Neural progenitor cell (in vitro differentiated cells): Measurements from ENCODE around the gene NSMCE4A. TPM values are rescaled to one million over a fixed set of nuclear protein-coding genes. Genes with fewer than 3 reads are reported as not detected.

Experiments used
- DNase-seq: peaks from one replicate; pipeline ENCODE4 v3.0.0-alpha.2; 2016; ENCODE audit warnings: low spot score
- H2AFZ ChIP-seq: fragments of 200-600 bp; sonication (generic); replicated peaks from 2 replicates; pipeline ENCODE4 v1.6.1; 2016; ENCODE audit warnings: antibody characterized with exemption
- H3F3A ChIP-seq: fragments of 200-600 bp; sonication (generic); 2 replicates; pipeline ENCODE4 v1.6.1; 2016; ENCODE audit warnings: antibody characterized with exemption, low read depth
- H3K27ac ChIP-seq: fragments of 200-600 bp; sonication (generic); 2 replicates; pipeline ENCODE4 v1.5.1; 2016; ENCODE audit warnings: mild to moderate bottlenecking
- H3K27me3 ChIP-seq: fragments of 200-600 bp; sonication (generic); 2 replicates; pipeline ENCODE4 v1.6.1; 2016; ENCODE audit warnings: mild to moderate bottlenecking, moderate library complexity
- H3K36me3 ChIP-seq: fragments of 200-600 bp; sonication (generic); 2 replicates; pipeline ENCODE4 v1.5.1; 2016
- H3K4me1 ChIP-seq: fragments of 200-600 bp; sonication (generic); 2 replicates; pipeline ENCODE4 v1.6.1; 2016; ENCODE audit warnings: mixed run types
- H3K4me2 ChIP-seq: fragments of 200-600 bp; sonication (generic); 2 replicates; pipeline ENCODE4 v1.6.1; 2016
- H3K4me3 ChIP-seq: fragments of 200-600 bp; sonication (generic); 2 replicates; pipeline ENCODE4 v1.5.1; 2016
- H3K79me2 ChIP-seq: fragments of 200-600 bp; sonication (generic); 2 replicates; pipeline ENCODE4 v1.6.1; 2016; ENCODE audit warnings: low read depth
- H3K9ac ChIP-seq: fragments of 200-600 bp; sonication (generic); 2 replicates; pipeline ENCODE4 v1.6.1; 2016
- H3K9me3 ChIP-seq: fragments of 200-600 bp; sonication (generic); 2 replicates; pipeline ENCODE4 v1.5.1; 2016; ENCODE audit warnings: low read depth
- H4K20me1 ChIP-seq: fragments of 200-600 bp; sonication (generic); 2 replicates; pipeline ENCODE4 v1.6.1; 2016; ENCODE audit warnings: low read depth
- H3K27ac Mint-ChIP-seq: 3 replicates; pipeline ENCODE4 v1.8.0; 2021; ENCODE audit warnings: mixed read lengths
- H3K27me3 Mint-ChIP-seq: 2 replicates; pipeline ENCODE4 v1.8.0; 2022; ENCODE audit warnings: low read depth, mild to moderate bottlenecking, inconsistent platforms, moderate library complexity, mixed read lengths; ENCODE audit not compliant: insufficient read depth
- H3K36me3 Mint-ChIP-seq: 3 replicates; pipeline ENCODE4 v1.8.0; 2021; ENCODE audit warnings: mixed read lengths
- H3K4me1 Mint-ChIP-seq: 3 replicates; pipeline ENCODE4 v1.8.0; 2021; ENCODE audit warnings: mixed read lengths
- H3K4me3 Mint-ChIP-seq: 3 replicates; pipeline ENCODE4 v1.8.0; 2021; ENCODE audit warnings: mild to moderate bottlenecking, moderate library complexity, mixed read lengths
- H3K9me3 Mint-ChIP-seq: 3 replicates; pipeline ENCODE4 v1.8.0; 2020; ENCODE audit warnings: mixed read lengths
- EZH2 ChIP-seq: fragments of 200-600 bp; sonication (generic); IDR thresholded peaks from 2 replicates; pipeline ENCODE4 v1.6.1; 2017; ENCODE audit warnings: antibody characterized with exemption, mild to moderate bottlenecking, moderate library complexity
- EZH2phosphoT487 ChIP-seq: fragments of 200-600 bp; sonication (generic); IDR thresholded peaks from 2 replicates; pipeline ENCODE4 v1.6.1; 2017; ENCODE audit warnings: antibody characterized with exemption
- total RNA-seq: library from RNA; depleted of rRNA; stranded (reverse); fragments of >200 nt; gene quantifications from 2 replicates; pipeline ENCODE4 v1.2.3, GENCODE V29; 2015; ENCODE audit warnings: low replicate concordance
- TF ChIP-seq, protein P1 (sequence below): fragments of 200-600 bp; sonication (generic); IDR thresholded peaks from 2 replicates; pipeline ENCODE4 v1.5.1; 2017; ENCODE audit warnings: antibody characterized with exemption, mild to moderate bottlenecking

Gene NSMCE4A
- total RNA-seq, 1 donor from 2014 or later: 223 TPM

DNA sequence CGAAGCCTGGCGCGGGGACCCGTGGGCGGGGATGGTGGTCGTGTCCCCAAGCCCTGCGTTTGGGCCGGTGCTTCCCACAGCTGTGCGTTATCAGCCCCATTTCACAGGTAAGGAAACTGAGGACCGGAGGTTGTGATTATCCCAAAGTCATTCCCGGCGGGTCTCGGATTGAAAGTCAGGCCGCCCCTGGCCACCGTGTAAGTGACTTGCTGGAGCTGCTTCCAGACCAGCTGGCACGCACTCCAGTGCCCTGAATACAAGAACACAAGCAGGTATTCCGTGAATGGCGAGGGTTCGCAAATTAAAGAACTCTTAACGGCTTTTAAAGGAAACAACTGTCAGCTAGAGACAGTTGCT is 46.5 kb downstream of the NSMCE4A start:
- peaks cover 35% of the 10 kb centered on the region for H3K4me1 Mint-ChIP-seq
- Histone ChIP-seq H3K36me3 (no peaks in the 10 kb centered on the region), H3K27me3 (no peaks in the 10 kb centered on the region), H3F3A (peaks cover 23% of the 10 kb centered on the region), H3K4me2 (peak overlapping the region; percentile 77), H3K4me3 (peak overlapping the region; percentile 88), H4K20me1 (no peaks in the 10 kb centered on the region), H3K9ac (peak overlapping the region; percentile 71), H3K27ac (peak overlapping the region; percentile 91), H3K4me1 (peaks cover 14% of the 10 kb centered on the region), H2AFZ (peak overlapping the region; percentile 62), H3K79me2 (peaks cover 53% of the 10 kb centered on the region), H3K9me3 (no peaks in the 10 kb centered on the region)
- H3K4me3 Mint-ChIP-seq: peak overlapping the region; percentile 91
- H3K9me3 Mint-ChIP-seq: no peaks in the 10 kb centered on the region
- H3K27me3 Mint-ChIP-seq: no peaks in the 10 kb centered on the region
- no peak overlapping the region for H3K27ac Mint-ChIP-seq
- DNase-seq: no peak
- peaks cover 17% of the 10 kb centered on the region for H3K36me3 Mint-ChIP-seq
- TF ChIP-seq EZH2phosphoT487 (no peak), EZH2 (no peak)
- TF ChIP-seq, protein P1, sequence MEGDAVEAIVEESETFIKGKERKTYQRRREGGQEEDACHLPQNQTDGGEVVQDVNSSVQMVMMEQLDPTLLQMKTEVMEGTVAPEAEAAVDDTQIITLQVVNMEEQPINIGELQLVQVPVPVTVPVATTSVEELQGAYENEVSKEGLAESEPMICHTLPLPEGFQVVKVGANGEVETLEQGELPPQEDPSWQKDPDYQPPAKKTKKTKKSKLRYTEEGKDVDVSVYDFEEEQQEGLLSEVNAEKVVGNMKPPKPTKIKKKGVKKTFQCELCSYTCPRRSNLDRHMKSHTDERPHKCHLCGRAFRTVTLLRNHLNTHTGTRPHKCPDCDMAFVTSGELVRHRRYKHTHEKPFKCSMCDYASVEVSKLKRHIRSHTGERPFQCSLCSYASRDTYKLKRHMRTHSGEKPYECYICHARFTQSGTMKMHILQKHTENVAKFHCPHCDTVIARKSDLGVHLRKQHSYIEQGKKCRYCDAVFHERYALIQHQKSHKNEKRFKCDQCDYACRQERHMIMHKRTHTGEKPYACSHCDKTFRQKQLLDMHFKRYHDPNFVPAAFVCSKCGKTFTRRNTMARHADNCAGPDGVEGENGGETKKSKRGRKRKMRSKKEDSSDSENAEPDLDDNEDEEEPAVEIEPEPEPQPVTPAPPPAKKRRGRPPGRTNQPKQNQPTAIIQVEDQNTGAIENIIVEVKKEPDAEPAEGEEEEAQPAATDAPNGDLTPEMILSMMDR: no peak

DNA sequence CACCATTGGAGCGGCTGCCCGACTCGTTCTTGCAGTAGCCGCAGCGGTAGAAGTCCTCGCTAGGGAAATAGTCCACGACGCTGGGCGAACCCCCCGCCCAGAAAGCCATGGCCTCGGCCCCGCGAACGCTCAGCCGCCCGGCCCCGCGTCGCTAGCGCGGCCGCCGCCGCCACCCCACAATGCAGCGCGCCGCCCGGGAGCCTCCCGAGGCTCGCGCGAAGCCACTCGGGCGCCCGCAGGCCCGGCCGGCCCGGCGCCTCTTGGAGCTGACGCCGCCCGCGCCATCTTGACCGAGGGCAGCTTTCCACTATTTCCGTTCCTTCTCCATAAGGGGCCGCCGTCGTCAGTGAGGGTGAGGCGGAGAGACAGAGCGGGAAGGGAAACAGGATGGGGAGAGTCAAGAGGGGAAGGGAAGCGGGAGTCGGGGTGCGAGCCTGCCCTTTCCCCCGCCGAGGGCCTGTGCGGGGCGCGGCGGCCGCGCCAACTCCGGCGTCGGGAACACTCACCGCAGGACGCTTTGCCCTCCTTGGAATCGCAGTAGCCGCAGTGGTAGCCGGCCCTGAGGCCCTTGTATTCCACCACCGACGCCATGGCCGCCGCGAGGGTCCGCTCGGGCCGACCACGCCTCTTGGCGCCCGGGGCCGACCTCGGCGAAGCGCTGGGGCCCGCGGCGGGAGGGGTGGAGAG is 47.0 kb downstream of the NSMCE4A start, which contains the start of gene ATE1:
TSS of gene ATE1 (minus strand) at position 191 of the 687 bp plus-strand sequence. CDS start at position 109, 82 bp downstream.
- DNase-seq: peak; percentile 97
- no peaks in the 10 kb centered on the region for H4K20me1 ChIP-seq
- H3K4me1 ChIP-seq: peaks cover 14% of the 10 kb centered on the region
- peak within 1 kb of the TSS; percentile 77 for H3K4me2 ChIP-seq
- H3K36me3 ChIP-seq: no peaks in the 10 kb centered on the region
- H3K9me3 ChIP-seq: no peaks in the 10 kb centered on the region
- H3K9me3 Mint-ChIP-seq: no peaks in the 10 kb centered on the region
- H2AFZ ChIP-seq: peak within 1 kb of the TSS; percentile 83
- peak within 1 kb of the TSS; percentile 88 for H3K4me3 ChIP-seq
- H3K79me2 ChIP-seq: peaks cover 59% of the 10 kb centered on the region
- H3K27me3 ChIP-seq: no peaks in the 10 kb centered on the region
- no peaks in the 10 kb centered on the region for H3K27me3 Mint-ChIP-seq
- peak within 1 kb of the TSS; percentile 95 for H3K27ac Mint-ChIP-seq
- H3K4me1 Mint-ChIP-seq: peaks cover 36% of the 10 kb centered on the region
- TF ChIP-seq, protein P1: no peak
- peak; percentile 13 for TF ChIP-seq EZH2
- H3F3A ChIP-seq: peaks cover 28% of the 10 kb centered on the region
- H3K9ac ChIP-seq: peak within 1 kb of the TSS; percentile 88
- peak within 1 kb of the TSS; percentile 94 for H3K4me3 Mint-ChIP-seq
- peaks cover 14% of the 10 kb centered on the region for H3K36me3 Mint-ChIP-seq
- H3K27ac ChIP-seq: peak within 1 kb of the TSS; percentile 91

DNA sequence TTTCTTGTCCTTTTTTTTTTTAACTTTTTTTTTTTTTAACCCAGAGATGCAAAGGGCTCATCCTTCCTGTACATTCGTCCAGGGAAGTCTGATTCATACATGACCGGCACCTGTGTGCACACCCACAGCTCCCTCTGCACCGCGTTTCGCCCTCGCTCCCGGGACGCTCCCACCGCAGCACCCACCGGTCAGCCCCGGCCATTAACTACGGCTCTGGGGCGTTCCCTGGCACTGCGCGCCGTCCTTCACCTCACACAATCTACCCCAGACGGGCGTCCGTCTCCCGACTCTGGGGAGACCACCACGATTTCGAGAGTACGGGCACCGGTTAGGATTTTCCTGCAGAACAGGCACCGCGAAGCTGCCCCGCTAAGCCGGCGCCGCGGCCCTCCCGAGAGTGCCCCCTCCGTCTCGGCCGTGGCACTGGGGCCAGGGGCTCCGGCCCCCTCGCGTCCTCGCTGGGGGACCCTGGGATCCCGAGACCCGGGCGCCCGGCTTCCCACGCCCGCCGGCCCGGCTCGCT is 47.6 kb downstream of the NSMCE4A start:
- no peaks in the 10 kb centered on the region for H3K27me3 Mint-ChIP-seq
- H3K27ac Mint-ChIP-seq: peak overlapping the region; percentile 75
- Histone ChIP-seq H2AFZ (peak overlapping the region; percentile 83), H3K9ac (peak overlapping the region; percentile 88), H3K4me1 (peaks cover 14% of the 10 kb centered on the region), H3K4me2 (peak overlapping the region; percentile 77), H3K9me3 (no peaks in the 10 kb centered on the region), H3K27ac (peak overlapping the region; percentile 91), H3K36me3 (no peaks in the 10 kb centered on the region), H3K27me3 (no peaks in the 10 kb centered on the region), H3F3A (peaks cover 33% of the 10 kb centered on the region), H3K79me2 (peaks cover 65% of the 10 kb centered on the region), H4K20me1 (no peaks in the 10 kb centered on the region), H3K4me3 (peak overlapping the region; percentile 88)
- peak overlapping the region; percentile 94 for H3K4me3 Mint-ChIP-seq
- no peaks in the 10 kb centered on the region for H3K9me3 Mint-ChIP-seq
- peaks cover 9% of the 10 kb centered on the region for H3K36me3 Mint-ChIP-seq
- DNase-seq: peak; percentile 77
- TF ChIP-seq, protein P1: no peak
- TF ChIP-seq EZH2: peak; percentile 34
- peaks cover 42% of the 10 kb centered on the region for H3K4me1 Mint-ChIP-seq
